Activated CD8-positive, alpha-beta T cell treated with anti-CD3 and anti-CD28 coated beads for 36 hours (primary cell): ENCODE data around the gene OGG1. TPM values are rescaled to one million over a fixed set of nuclear protein-coding genes. Genes with fewer than 3 reads are reported as not detected.

ENCODE experiments used
- ATAC-seq: fragments of 200-7000 bp; cut with Tn5 transposase; one replicate; pipeline ENCODE4 v1.10.0; 2021; ENCODE audit warnings: mild to moderate bottlenecking, moderate library complexity
- CTCF ChIA-PET: fragments of 350-600 bp; sonication (Branson Sonifier 250); formaldehyde crosslinking; loops from one replicate; lab custom pipeline; 2021; ENCODE audit warnings: antibody characterized with exemption; lab: Charles Lee
- POLR2A ChIA-PET: fragments of 350-600 bp; sonication (Branson Sonifier 250); formaldehyde crosslinking; loops from one replicate; lab custom pipeline; 2021; ENCODE audit warnings: antibody characterized with exemption; lab: Charles Lee
- DNase-seq: peaks from one replicate; pipeline ENCODE4 v3.0.0-alpha.2; 2020
- H3K27ac Mint-ChIP-seq: one replicate; pipeline ENCODE4 v1.8.0; 2021; ENCODE audit warnings: mild to moderate bottlenecking, mixed read lengths
- H3K27me3 Mint-ChIP-seq: one replicate; pipeline ENCODE4 v1.8.0; 2021; ENCODE audit warnings: mixed read lengths
- H3K36me3 Mint-ChIP-seq: one replicate; pipeline ENCODE4 v1.8.0; 2021; ENCODE audit warnings: low read depth, mixed read lengths
- H3K4me1 Mint-ChIP-seq: one replicate; pipeline ENCODE4 v1.8.0; 2021; ENCODE audit warnings: low read depth, mixed read lengths
- H3K4me3 Mint-ChIP-seq: one replicate; pipeline ENCODE4 v1.8.0; 2021; ENCODE audit warnings: mild to moderate bottlenecking, moderate library complexity, mixed read lengths
- H3K9me3 Mint-ChIP-seq: one replicate; pipeline ENCODE4 v1.8.0; 2021; ENCODE audit warnings: mixed read lengths
- intact Hi-C: fragments of 100-400 bp; cut with micrococcal nuclease; formaldehyde crosslinking; loops from one replicate; pipeline ENCODE4 v1.10.0; 2022
- total RNA-seq, 2 experiments: library from RNA; stranded (reverse); gene quantifications; one replicate each; pipeline ENCODE4 v1.2.3, GENCODE V29; 2021
- TF ChIP-seq, protein P1 (sequence below): fragments of 200-600 bp; IDR thresholded peaks from one replicate; pipeline ENCODE4 v1.8.0; 2022; ENCODE audit warnings: antibody characterized with exemption, mild to moderate bottlenecking

The OGG1 gene
- total RNA-seq, 2 experiments from 2014 or later = 32.4 to 39.3 TPM

DNA sequence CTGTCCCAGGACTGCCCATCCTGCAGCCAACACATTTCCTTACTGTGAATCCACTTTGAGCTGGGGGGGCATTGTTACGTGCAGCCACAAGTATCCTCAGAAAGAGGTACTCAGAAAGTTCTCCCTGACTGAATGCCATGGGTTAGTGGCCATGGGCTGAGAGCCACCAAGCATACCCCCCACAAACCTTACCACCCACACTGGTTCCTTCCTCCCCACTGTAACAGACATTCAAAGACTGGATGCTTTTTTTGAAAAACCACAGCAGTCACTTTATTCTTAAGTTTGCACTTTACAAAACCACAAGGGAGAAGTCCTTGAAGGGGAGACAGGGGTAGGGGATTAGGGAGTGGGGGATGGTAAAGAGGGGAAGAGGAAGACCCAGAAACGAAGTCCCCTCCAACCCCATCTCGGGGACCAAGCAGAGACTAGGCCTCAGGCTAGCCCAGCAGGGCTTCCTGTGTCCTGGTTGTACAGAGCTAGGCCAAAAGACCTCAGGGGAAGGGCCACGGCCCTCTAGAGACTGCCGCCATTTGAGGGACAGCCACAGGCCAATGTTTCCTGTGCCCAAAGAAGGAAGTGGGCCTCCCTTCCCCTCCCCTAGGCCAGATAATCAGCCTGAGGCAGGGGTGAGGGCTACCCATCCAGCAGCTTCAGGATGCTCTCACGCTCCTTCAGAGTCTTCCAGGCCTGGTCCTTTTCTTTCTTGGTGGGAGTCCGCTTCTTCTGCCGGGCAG lies 30.1 kb downstream of the OGG1 start:
- Mint-ChIP-seq H3K27ac (peak overlapping the region; percentile 97), H3K4me1 (peaks cover 64% of the 10 kb centered on the region), H3K36me3 (peaks cover 33% of the 10 kb centered on the region), H3K27me3 (no peaks in the 10 kb centered on the region), H3K4me3 (peak overlapping the region; percentile 22), H3K9me3 (peaks cover 1% of the 10 kb centered on the region)
- ATAC-seq (peak; percentile 57), DNase-seq (peak; percentile 79)
- ChIA-PET CTCF (interaction anchor here (1.0 to 2.0 kb wide), 4 partner anchors 9 to 29 kb away, joined by 3 to 7 read pairs (median 4); partner anchors contain the start of gene ARPC4), POLR2A (interaction anchor here (0.6 to 2.6 kb wide), 13 partner anchors 8 to 383 kb away, joined by 3 to 16 read pairs (median 5); partner anchors contain the start of genes ARPC4, CAMK1 and TADA3)
- intact Hi-C loops = no loop called here
- TF ChIP-seq, protein P1, sequence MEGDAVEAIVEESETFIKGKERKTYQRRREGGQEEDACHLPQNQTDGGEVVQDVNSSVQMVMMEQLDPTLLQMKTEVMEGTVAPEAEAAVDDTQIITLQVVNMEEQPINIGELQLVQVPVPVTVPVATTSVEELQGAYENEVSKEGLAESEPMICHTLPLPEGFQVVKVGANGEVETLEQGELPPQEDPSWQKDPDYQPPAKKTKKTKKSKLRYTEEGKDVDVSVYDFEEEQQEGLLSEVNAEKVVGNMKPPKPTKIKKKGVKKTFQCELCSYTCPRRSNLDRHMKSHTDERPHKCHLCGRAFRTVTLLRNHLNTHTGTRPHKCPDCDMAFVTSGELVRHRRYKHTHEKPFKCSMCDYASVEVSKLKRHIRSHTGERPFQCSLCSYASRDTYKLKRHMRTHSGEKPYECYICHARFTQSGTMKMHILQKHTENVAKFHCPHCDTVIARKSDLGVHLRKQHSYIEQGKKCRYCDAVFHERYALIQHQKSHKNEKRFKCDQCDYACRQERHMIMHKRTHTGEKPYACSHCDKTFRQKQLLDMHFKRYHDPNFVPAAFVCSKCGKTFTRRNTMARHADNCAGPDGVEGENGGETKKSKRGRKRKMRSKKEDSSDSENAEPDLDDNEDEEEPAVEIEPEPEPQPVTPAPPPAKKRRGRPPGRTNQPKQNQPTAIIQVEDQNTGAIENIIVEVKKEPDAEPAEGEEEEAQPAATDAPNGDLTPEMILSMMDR = no peak

DNA sequence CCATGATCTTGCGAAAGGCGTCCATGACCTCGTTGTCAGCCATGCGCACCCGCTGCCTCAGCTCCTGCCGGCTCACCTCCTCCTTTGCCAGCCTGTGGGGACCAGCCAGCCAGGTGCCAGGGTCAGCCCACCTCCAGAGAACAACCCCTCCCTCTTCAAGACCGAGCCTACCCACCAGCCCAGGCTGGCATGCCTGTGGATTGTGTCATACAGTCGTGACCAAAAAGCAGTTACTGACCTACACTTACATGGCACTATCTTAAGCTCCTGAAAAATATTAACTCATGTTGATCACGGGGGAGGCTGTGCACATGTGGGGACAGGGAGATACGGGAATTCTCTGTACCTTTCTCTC lies 30.7 kb downstream of the OGG1 start:
- H3K27ac Mint-ChIP-seq = peak overlapping the region; percentile 97
- ChIA-PET POLR2A (interaction anchor here (0.6 to 2.6 kb wide), 12 partner anchors 8 to 384 kb away, joined by 3 to 16 read pairs (median 5); partner anchors contain the start of genes ARPC4, CAMK1 and TADA3), CTCF (interaction anchor here (1.0 to 2.0 kb wide), 5 partner anchors 9 to 46 kb away, joined by 3 to 7 read pairs (median 4); partner anchors contain the start of gene ARPC4)
- peak overlapping the region; percentile 22 for H3K4me3 Mint-ChIP-seq
- peak; percentile 0 for ATAC-seq
- intact Hi-C loops = no loop called here
- H3K27me3 Mint-ChIP-seq = no peaks in the 10 kb centered on the region
- no peak for DNase-seq
- H3K9me3 Mint-ChIP-seq = peaks cover 1% of the 10 kb centered on the region
- TF ChIP-seq, protein P1 = no peak
- peaks cover 38% of the 10 kb centered on the region for H3K36me3 Mint-ChIP-seq
- H3K4me1 Mint-ChIP-seq = peaks cover 61% of the 10 kb centered on the region

- peaks cover 59% of the 10 kb centered on the region for H3K4me1 Mint-ChIP-seq
- TF ChIP-seq, protein P1 = no peak
- peak overlapping the region; percentile 22 for H3K4me3 Mint-ChIP-seq
- H3K36me3 Mint-ChIP-seq = peaks cover 41% of the 10 kb centered on the region
- ChIA-PET CTCF (interaction anchor here (1.0 to 2.0 kb wide), 4 partner anchors 8 to 46 kb away, joined by 3 to 7 read pairs (median 5); no protein-coding TSS in a partner anchor), POLR2A (interaction anchor here (0.6 to 2.6 kb wide), 10 partner anchors 9 to 384 kb away, joined by 3 to 16 read pairs (median 5); partner anchors contain the start of genes ARPC4, CAMK1 and TADA3)
- ATAC-seq (no peak), DNase-seq (no peak)
- H3K9me3 Mint-ChIP-seq = peaks cover 1% of the 10 kb centered on the region
- H3K27ac Mint-ChIP-seq = peak overlapping the region; percentile 97
- no peaks in the 10 kb centered on the region for H3K27me3 Mint-ChIP-seq
- intact Hi-C loops = no loop called here
These were observed 31.2 kb downstream of the OGG1 start for GRCh38 chr3:9780910-9781309.

GRCh38 chr3:9781551-9781950 lies 31.8 kb downstream of the OGG1 start:
- no peak for ATAC-seq
- POLR2A ChIA-PET = interaction anchor here (1.3 to 2.6 kb wide), 5 partner anchors 9 to 22 kb away, joined by 3 to 7 read pairs (median 5); partner anchors contain the start of genes ARPC4 and TADA3
- CTCF ChIA-PET = interaction anchor here (1.0 to 2.0 kb wide), 7 partner anchors 11 to 151 kb away, joined by 3 to 7 read pairs (median 4); partner anchors contain the start of genes ARPC4, RPUSD3 and TADA3
- TF ChIP-seq, protein P1 = no peak
- Mint-ChIP-seq H3K27me3 (no peaks in the 10 kb centered on the region), H3K27ac (peak overlapping the region; percentile 65), H3K4me1 (peaks cover 61% of the 10 kb centered on the region), H3K4me3 (no peak overlapping the region), H3K36me3 (peaks cover 47% of the 10 kb centered on the region), H3K9me3 (peaks cover 1% of the 10 kb centered on the region)
- no peak for DNase-seq
- intact Hi-C loops = no loop called here
